Erythroblast (primary cell): ENCODE results near the gene ZNF467.

ENCODE experiments used
- DNase-seq, 2 experiments: peaks; one replicate each; lab custom pipeline; 2025; lab: John Stamatoyannopoulos, UW
- GATA1 ChIP-seq: IDR thresholded peaks from 2 replicates; pipeline ENCODE4 v1.6.1; 2011; ENCODE audit warnings: low read depth, mild to moderate bottlenecking, control low read depth, low read length, moderate library complexity
- POLR2A ChIP-seq: IDR thresholded peaks from 2 replicates; pipeline ENCODE4 v1.6.1; 2011; ENCODE audit warnings: mild to moderate bottlenecking, low read length

Gene ZNF467

GRCh38 chr7:149773446-149774236, at the start of gene ZNF467:
TSS of gene ZNF467 (minus strand) at chr7:149773588. CDS start at chr7:149771032, 2,556 bp downstream.
- peak; percentile 46 to 48 for DNase-seq
- no peak for TF ChIP-seq POLR2A
- TF ChIP-seq GATA1: no peak

DNA sequence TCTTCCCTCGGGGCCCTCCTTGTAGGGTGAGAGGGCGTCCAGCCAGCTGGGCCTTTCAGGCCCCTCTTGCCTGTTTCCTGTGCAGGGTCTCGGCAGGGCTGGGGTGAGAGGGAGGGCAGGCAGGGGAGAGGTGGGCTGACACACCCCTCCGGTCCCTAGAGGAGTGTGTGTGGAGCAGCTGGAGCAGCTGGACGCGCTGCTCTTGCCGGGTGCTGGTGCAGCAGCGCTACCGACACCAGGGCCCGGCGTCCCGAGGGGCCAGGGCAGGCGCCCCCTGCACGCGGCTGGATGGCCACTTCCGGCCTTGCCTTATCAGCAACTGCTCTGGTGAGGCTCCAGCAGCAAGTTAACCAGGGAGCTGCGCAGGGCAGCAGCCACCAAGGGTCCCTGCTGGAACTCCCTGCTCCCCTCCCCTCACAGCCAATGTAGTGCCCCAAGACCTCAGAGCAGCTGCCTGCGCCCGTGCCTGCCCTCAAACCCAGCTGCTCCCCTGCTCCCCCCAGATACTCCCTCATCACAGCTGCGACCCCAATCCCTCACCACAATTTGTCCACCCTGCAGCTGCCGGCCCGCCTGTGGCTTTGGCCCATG, 49.1 kb upstream of the ZNF467 start:
- no peak for TF ChIP-seq POLR2A
- no peak for TF ChIP-seq GATA1
- DNase-seq: no peak

DNA sequence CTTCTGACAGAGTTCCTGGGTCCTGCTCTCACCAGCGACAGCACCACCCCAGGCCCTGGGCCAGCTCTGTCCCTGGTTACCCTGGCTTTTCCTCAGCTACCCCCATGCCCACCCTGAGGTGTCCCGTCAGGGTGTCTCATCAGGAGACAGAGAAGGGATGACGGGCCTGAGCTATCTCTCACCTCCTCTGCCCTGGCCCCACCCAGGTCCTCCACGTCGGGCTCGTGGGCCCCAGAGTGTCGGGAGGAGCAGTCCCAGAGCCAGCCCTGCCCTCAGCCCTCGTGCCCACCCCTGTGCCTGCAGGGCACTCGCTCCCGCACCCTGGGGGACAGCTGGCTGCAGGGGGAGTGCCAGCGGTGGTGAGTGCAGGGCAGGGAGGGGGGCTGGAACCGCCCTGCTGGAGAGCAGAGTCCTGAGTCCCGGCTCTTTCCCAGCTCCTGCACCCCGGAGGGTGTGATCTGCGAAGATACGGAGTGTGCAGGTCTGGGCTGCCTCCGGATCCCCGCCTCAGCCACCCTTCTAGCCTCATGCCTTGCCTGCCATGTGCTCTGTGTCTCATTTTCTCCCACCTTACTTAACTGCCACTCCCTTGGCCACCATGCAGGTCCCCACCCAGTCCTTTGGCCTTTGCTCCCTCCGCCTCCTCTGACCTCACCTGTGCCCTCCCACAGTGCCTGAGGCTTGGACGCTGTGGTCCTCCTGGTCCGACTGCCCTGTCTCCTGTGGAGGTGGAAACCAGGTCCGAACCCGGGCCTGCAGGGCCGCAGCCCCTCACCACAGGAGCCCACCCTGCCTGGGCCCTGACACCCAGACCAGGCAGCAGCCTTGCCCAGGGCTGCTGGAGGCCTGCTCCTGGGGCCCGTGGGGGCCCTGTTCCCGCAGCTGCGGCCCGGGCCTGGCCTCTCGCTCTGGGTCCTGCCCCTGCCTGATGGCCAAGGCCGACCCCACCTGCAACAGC, 48.1 kb upstream of the ZNF467 start:
- DNase-seq: no peak
- no peak for TF ChIP-seq GATA1

- DNase-seq: no peak
- TF ChIP-seq POLR2A: no peak
Observed at GRCh38 chr7:149820622-149821190, 47.3 kb upstream of the ZNF467 start.

- no peak for DNase-seq
- no peak for TF ChIP-seq GATA1
- TF ChIP-seq POLR2A: no peak
Observed at GRCh38 chr7:149819961-149820340, 46.6 kb upstream of the ZNF467 start.

DNA sequence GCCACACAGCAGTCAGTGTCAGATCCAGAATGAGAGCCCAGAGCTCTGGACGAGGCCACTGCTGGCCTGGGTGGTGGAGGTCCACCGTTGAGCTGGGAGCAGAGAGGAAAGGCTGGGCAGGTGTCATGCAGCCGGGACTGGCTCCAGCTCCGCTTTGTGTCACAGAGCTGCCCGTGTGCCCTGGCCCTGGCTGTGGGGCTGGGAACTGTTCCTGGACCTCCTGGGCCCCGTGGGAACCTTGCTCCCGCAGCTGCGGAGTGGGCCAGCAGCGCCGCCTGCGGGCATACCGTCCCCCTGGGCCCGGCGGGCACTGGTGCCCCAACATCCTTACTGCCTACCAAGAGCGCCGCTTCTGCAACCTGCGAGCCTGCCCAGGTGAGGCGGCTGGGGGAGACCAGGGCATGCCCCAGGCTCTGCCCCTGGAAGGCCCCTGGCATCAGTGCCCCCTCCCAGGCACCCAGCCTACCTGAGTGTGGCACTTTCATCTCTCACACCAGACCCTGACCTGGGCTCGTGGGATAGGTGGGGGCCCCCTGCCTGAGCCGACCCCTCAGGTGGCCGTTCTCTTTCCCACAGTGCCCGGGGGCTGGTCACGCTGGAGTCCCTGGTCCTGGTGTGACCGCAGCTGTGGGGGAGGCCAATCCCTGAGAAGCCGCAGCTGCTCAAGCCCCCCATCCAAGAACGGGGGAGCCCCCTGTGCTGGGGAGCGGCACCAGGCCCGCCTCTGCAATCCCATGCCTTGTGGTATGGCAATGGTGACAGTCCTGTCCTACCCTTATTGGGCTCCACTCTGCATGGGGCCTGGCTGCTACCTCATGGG, 46.0 kb upstream of the ZNF467 start:
- TF ChIP-seq POLR2A (no peak), GATA1 (no peak)
- no peak for DNase-seq

DNA sequence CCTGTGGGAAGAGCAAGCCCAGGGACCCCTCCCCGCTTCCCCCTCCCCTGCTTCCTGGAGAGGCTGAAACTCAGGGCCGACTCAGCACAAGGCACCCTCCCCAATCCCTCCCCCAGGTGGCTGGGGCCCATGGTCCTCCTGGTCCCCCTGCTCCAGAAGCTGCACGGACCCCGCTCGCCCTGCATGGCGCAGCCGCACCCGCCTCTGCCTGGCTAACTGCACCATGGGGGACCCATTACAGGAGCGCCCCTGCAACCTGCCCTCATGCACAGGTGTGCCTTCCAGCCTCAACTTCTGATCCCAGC, 45.1 kb upstream of the ZNF467 start:
- no peak for TF ChIP-seq POLR2A
- no peak for TF ChIP-seq GATA1

GRCh38 chr7:149817836-149818535, 44.6 kb upstream of the ZNF467 start:
- DNase-seq: no peak
- TF ChIP-seq GATA1 (no peak), POLR2A (no peak)

More for the DNA sequence above, 45.1 kb upstream of the ZNF467 start:
- no peak for DNase-seq

DNA sequence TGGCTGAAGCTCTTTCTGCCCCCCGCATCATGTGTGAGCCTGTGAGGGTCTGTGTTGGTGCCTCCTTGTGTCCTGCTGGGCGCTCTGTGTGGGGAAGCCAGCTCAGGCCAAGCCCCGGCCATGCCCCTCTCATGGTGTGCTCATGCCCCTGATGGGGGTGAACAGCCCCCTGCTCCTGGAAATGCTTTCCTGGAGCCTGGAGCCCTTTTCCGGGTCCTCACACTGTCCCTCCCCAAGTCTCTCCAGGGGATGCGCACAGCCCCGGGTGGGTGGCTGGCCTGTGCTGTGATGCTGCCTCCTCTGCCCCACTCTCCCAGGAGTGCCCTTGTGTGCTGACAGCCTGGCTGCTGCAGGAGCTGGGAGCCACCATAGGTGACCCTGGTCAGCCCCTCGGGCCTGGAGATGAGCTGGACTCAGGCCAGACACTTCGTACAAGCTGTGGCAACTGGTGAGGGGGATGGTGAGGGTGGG, 43.9 kb upstream of the ZNF467 start:
- no peak for DNase-seq
- TF ChIP-seq POLR2A: no peak
- TF ChIP-seq GATA1: no peak

DNA sequence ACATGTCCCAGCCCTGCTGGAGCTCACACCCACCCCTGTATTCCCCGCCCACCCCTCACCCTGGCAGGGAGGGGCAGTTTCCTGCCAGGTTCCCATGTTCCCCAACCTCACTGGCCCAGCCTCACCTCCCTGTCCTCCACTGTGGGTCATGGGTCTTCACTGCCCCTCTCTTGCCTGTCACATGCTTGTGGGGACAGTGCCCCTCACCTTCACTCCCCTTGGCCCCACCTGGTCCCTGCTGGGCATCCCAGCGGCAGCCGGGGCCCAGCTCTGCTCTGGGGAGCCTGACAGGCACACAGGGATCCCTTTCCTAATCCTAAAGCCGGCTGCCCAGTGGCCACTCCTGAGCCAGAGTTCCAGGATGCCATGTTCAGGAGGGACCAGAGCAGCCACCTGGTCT, 43.4 kb upstream of the ZNF467 start:
- no peak for DNase-seq

GRCh38 chr7:149816267-149816751, 42.9 kb upstream of the ZNF467 start:
- TF ChIP-seq GATA1: no peak
- TF ChIP-seq POLR2A: no peak
- DNase-seq: no peak

More for the DNA sequence above, 43.4 kb upstream of the ZNF467 start:
- TF ChIP-seq POLR2A (no peak), GATA1 (no peak)

DNA sequence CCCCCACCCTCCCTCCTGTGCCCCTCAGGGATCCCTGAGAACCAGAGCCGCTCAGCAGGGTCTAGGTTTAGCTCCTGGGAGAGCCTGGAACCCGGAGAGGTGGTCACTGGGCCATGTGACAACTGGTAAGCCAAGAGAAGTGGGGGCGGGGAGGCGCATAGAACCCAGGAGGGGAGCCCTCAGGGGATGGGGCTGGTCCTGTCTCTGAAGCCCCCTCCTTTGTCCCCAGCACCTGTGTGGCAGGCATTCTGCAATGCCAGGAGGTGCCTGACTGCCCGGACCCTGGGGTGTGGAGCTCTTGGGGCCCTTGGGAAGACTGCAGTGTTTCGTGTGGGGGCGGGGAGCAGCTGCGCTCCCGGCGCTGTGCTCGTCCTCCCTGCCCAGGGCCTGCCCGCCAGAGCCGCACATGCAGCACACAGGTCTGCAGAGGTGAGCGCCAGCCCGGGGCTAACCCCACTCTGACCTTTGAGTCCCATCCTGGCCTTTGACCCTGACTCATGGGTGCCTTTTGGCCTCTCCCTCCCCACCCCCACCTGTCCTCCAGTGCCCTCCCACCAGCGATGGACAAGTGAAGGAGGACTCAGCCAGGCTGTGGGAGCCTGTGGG, 42.4 kb upstream of the ZNF467 start:
- no peak for DNase-seq
- TF ChIP-seq GATA1 (no peak), POLR2A (no peak)
